K562 (cell line): Measurements from ENCODE around the gene ARHGEF17. TPM values are rescaled to one million over a fixed set of nuclear protein-coding genes. Genes with fewer than 3 reads are reported as not detected.

Experiments
- ATAC-seq: fragments of 200-7000 bp; cut with Tn5 transposase; 3 replicates; pipeline ENCODE4 v1.9.1; 2020; ENCODE audit warnings: moderate library complexity
- BruUV-seq: library from RNA; stranded (reverse); fragments of 400-500 nt; replicated peaks from 2 replicates; lab custom pipeline; 2021; lab: Mats Ljungman, UMichigan
- CTCF ChIA-PET: fragments of 300-600 bp; formaldehyde crosslinking; extraction: SDS; loops from one replicate; lab custom pipeline; 2021; ENCODE audit warnings: low intra/inter-chr PET ratio; lab: Yijun Ruan, JAX
- POLR2A ChIA-PET: fragments of 300-600, 350-650 bp; sonication (Branson Sonifier 250); formaldehyde crosslinking; extraction: SDS; loops from one replicate; lab custom pipeline; 2021; ENCODE audit warnings: antibody characterized with exemption, inconsistent platforms; lab: Yijun Ruan, JAX
- DNase-seq, 4 experiments: peaks; one replicate each; pipeline versions ENCODE4 v3.0.0 to v3.0.0-alpha.2; 2011 to 2018; ENCODE audit warnings: low spot score in 3 of 4, mixed read lengths in 3 of 4; ENCODE audit errors: extremely low read depth in 1 of 4
- FAIRE-seq: peaks from 2 replicates; lab custom pipeline; 2011; peaks lifted over from hg19 to GRCh38; lab: Jason Lieb, UNC
- H2AFZ ChIP-seq: 2 replicates; pipeline ENCODE4 v1.6.0; 2011; ENCODE audit warnings: low read depth, low read length, control low read depth, inconsistent platforms
- H3K27ac ChIP-seq: fragments of 200-600 bp; 3 replicates; pipeline ENCODE4 v1.8.0; 2011; ENCODE audit warnings: low read depth, mild to moderate bottlenecking, control low read depth, inconsistent platforms, low read length, moderate library complexity, mixed read lengths; ENCODE audit errors: extremely low read depth
- H3K27me3 ChIP-seq, 2 experiments: fragments of 300-600 bp in 1 of 2; 2 replicates in 1 of 2; 3 replicates in 1 of 2; pipeline versions ENCODE4 v1.6.0 to v1.8.0; 2011; ENCODE audit warnings: inconsistent platforms in 2 of 2, low read length in 2 of 2, mild to moderate bottlenecking in 1 of 2, mixed read lengths in 1 of 2, moderate library complexity in 1 of 2; ENCODE audit not compliant: control insufficient read depth in 2 of 2, insufficient read depth in 2 of 2
- H3K36me3 ChIP-seq: fragments of 300-600 bp; 3 replicates; pipeline ENCODE4 v1.8.0; 2011; ENCODE audit warnings: mild to moderate bottlenecking, low read length, inconsistent platforms; ENCODE audit not compliant: control insufficient read depth, insufficient read depth
- H3K4me1 ChIP-seq, 2 experiments: fragments of 200-600 bp in 1 of 2; replicated peaks in 1 of 2; 2 replicates in 1 of 2; 3 replicates in 1 of 2; pipeline versions ENCODE4 v1.5.1 to v1.8.0; 2011; ENCODE audit warnings: inconsistent platforms in 2 of 2, low read length in 2 of 2, mild to moderate bottlenecking in 1 of 2, mixed read lengths in 1 of 2, moderate library complexity in 1 of 2; ENCODE audit not compliant: control insufficient read depth in 2 of 2, insufficient read depth in 2 of 2
- H3K4me2 ChIP-seq: 2 replicates; pipeline ENCODE4 v1.6.1; 2011; ENCODE audit warnings: low read length, control low read depth, inconsistent platforms, mixed read lengths; ENCODE audit not compliant: insufficient read depth
- H3K4me3 ChIP-seq: fragments of 200-600 bp; sonication (generic), shearing (Covaris generic); 2 replicates; pipeline ENCODE4 v1.5.1; 2016; ENCODE audit warnings: control low read depth, inconsistent platforms
- H3K79me2 ChIP-seq: fragments of 200-600 bp; 3 replicates; pipeline ENCODE4 v1.8.0; 2011; ENCODE audit warnings: low read length, inconsistent platforms; ENCODE audit not compliant: control insufficient read depth, insufficient read depth
- H3K9ac ChIP-seq, 2 experiments: 2 replicates each; pipeline versions ENCODE4 v1.6.0 to v1.6.1; 2011; ENCODE audit warnings: low read depth in 2 of 2, low read length in 2 of 2, control low read depth in 1 of 2, inconsistent platforms in 1 of 2, mild to moderate bottlenecking in 1 of 2, mixed read lengths in 1 of 2; ENCODE audit not compliant: insufficient read depth in 1 of 2
- H3K9me1 ChIP-seq: one replicate; pipeline ENCODE4 v1.6.0; 2011; ENCODE audit warnings: inconsistent platforms, mild to moderate bottlenecking, low read length, moderate library complexity; ENCODE audit not compliant: control insufficient read depth, insufficient read depth
- H3K9me3 ChIP-seq: replicated peaks from 2 replicates; pipeline ENCODE4 v1.5.1; 2011; ENCODE audit warnings: low read depth, low read length, inconsistent platforms; ENCODE audit not compliant: control insufficient read depth, insufficient read depth
- H4K20me1 ChIP-seq: replicated peaks from 2 replicates; pipeline ENCODE4 v1.6.1; 2011; ENCODE audit warnings: low read length, inconsistent platforms, mixed read lengths; ENCODE audit not compliant: control insufficient read depth, insufficient read depth
- BHLHE40 ChIP-seq: IDR thresholded peaks from 2 replicates; pipeline ENCODE4 v1.6.1; 2011; ENCODE audit warnings: low read length, improper control_type of control experiment
- GABPB1 ChIP-seq: sonication (generic); formaldehyde crosslinking; IDR thresholded peaks from 2 replicates; pipeline ENCODE4 v1.8.0; 2022; ENCODE audit warnings: mild to moderate bottlenecking, missing genetic modification reagents
- MITF ChIP-seq: IDR thresholded peaks from 2 replicates; pipeline ENCODE4 v1.6.1; 2014; ENCODE audit warnings: antibody characterized with exemption
- NFIC ChIP-seq: fragments of 450-650 bp; IDR thresholded peaks from 2 replicates; pipeline ENCODE4 v1.6.1; 2017; ENCODE audit warnings: mild to moderate bottlenecking, inconsistent platforms
- RCOR1 ChIP-seq, 2 experiments: IDR thresholded peaks; 2 replicates each; pipeline ENCODE4 v1.6.1; 2012; ENCODE audit warnings: low read depth in 2 of 2, low read length in 2 of 2, borderline replicate concordance in 1 of 2, improper control_type of control experiment in 1 of 2
- TFAP4 ChIP-seq: sonication (generic); formaldehyde crosslinking; IDR thresholded peaks from 2 replicates; pipeline ENCODE4 v1.8.0; 2022; ENCODE audit warnings: missing genetic modification reagents, mild to moderate bottlenecking, moderate library complexity, borderline replicate concordance
- ZBTB26 ChIP-seq: fragments of 450-650 bp; formaldehyde crosslinking; IDR thresholded peaks from 2 replicates; pipeline ENCODE4 v1.4.0; 2022; ENCODE audit warnings: missing genetic modification characterization
- ZHX1 ChIP-seq: fragments of 150-350 bp; conservative IDR thresholded peaks from 2 replicates; pipeline ENCODE4 v1.6.1; 2014; ENCODE audit warnings: low read length
- ZNF395 ChIP-seq: fragments of 200-800 bp; sonication (Bioruptor generic); IDR thresholded peaks from 2 replicates; pipeline ENCODE4 v1.6.1; 2017; ENCODE audit warnings: missing genetic modification characterization, missing compliant biosample characterization
- WGBS: fragments of 100-300 bp; shearing (Covaris generic); methylation state at CpG from one replicate; pipeline ENCODE4 v1.1.6; 2016; ENCODE audit warnings: low coverage, mixed read lengths; ENCODE audit not compliant: insufficient coverage; ENCODE audit errors: missing lambda C conversion rate; 5-methylcytosine and 5-hydroxymethylcytosine counted together
- in situ Hi-C: fragments of 300-500 bp; cut with MboI; formaldehyde crosslinking; loops from 4 replicates; pipeline ENCODE4 v1.15.0; 2018; ENCODE audit warnings: inconsistent platforms, mixed read lengths
- intact Hi-C: fragments of 100-400 bp; cut with micrococcal nuclease; formaldehyde crosslinking; loops from 2 replicates; pipeline ENCODE4 v1.14.2; 2022
- polyA plus RNA-seq, 8 experiments: library from polyadenylated mRNA; depleted of rRNA in 4 of 8; stranded (reverse) in 5 of 8; unstranded in 3 of 8; fragments of >200 nt; fragmentation: Nextera tagmentation in 2 of 8; fragmentation: Illumina TruSeq in 1 of 8; extraction: Ambion mirVana in 2 of 8; extraction: Trizol in 1 of 8; gene quantifications; 2 replicates each; pipeline versions ENCODE4 v1.2.1 to v1.2.3, GENCODE V29; 2011 to 2014; ENCODE audit warnings: inconsistent platforms in 1 of 8, missing spikeins in 1 of 8
- total RNA-seq, 7 experiments: library from RNA; depleted of rRNA in 6 of 7; stranded (reverse); fragments of >200 nt in 6 of 7; fragmentation: Illumina TruSeq in 2 of 7; extraction: Trizol in 2 of 7; gene quantifications; 2 replicates each; pipeline versions ENCODE4 v1.2.1 to v1.2.3, GENCODE V29; 2011 to 2021; ENCODE audit warnings: low replicate concordance in 1 of 7

Gene ARHGEF17
- total and polyA plus RNA-seq, 9 of the 15 experiments (the other 6 are each of a cell fraction or from before 2014, with no cell fraction given), result 0.04 to 0.68 (median 0.10) TPM; not detected in 2

- Histone ChIP-seq H3K9me1 (no peaks in the 10 kb centered on the region), H3K9ac (peak overlapping the region in 1 of 2 experiments; percentile 65; a peak in 1 of 4 replicates), H3K4me1 (peaks cover 13 to 16% of the 10 kb centered on the region in 2 experiments; a peak in 4 of 5 replicates), H3K27ac (no peak overlapping the region), H3K79me2 (no peaks in the 10 kb centered on the region), H3K27me3 (peaks cover 0 to 10% of the 10 kb centered on the region in 2 experiments; a peak in 2 of 5 replicates), H3K36me3 (no peaks in the 10 kb centered on the region), H3K4me2 (peak overlapping the region; percentile 7; the same call in 1 of the 2 replicates), H3K4me3 (no peak overlapping the region), H2AFZ (peak overlapping the region; percentile 74), H3K9me3 (no peaks in the 10 kb centered on the region), H4K20me1 (peaks cover 7% of the 10 kb centered on the region; the same call in 1 of the 2 replicates)
- peak; percentile 54 for FAIRE-seq
- POLR2A ChIA-PET, result interaction anchor here (0.7 to 1.2 kb wide), 2 partner anchors 16 to 19 kb away, joined by 4 to 6 read pairs; no protein-coding TSS in a partner anchor
- peak; percentile 70 to 77 (median 74) for DNase-seq
- CTCF ChIA-PET, result interaction anchor here (0.5 to 4.5 kb wide), 5 partner anchors 17 to 642 kb away, joined by 3 to 76 read pairs (median 3); partner anchors contain the start of gene ARHGEF17
- BruUV-seq, result no TSS peak
- WGBS, result 17% methylated on average over 6 of the region's 6 CpGs
- in situ Hi-C loops (loop anchor here (5.0 kb wide), 1 partner anchor 42 kb away; no protein-coding TSS in a partner anchor), intact Hi-C loops (loop anchor here (1.0 to 5.0 kb wide), 4 partner anchors 27 to 502 kb away; no protein-coding TSS in a partner anchor)
- peak; percentile 66 for ATAC-seq
- TF ChIP-seq MITF (peak; percentile 55; the same call in 1 of the 2 replicates), ZBTB26 (CRISPR knock-in tag) (no peak), ZHX1 (no peak), RCOR1 (IDR thresholded peaks at IDR 0.05; ENCODE audit: borderline replicate concordance in 1 of 2, low read depth in 2 of 2, low read length in 2 of 2) (peak in 1 of 2 experiments; percentile 23; a peak in 1 of 4 replicates), GABPB1 (CRISPR knock-in tag) (0 out of 2 replicates have a peak, but pooled peaks have one; percentile 22), BHLHE40 (peak; percentile 60), NFIC (peak; percentile 81), TFAP4 (CRISPR knock-in tag) (peak; percentile 43; the same call in 1 of the 2 replicates), ZNF395 (CRISPR knock-in tag) (0 out of 2 replicates have a peak, but pooled peaks have one; percentile 25)
Observed at GRCh38 chr11:73334384-73335203, 26.5 kb downstream of the ARHGEF17 start.
